Measurements from ENCODE around the gene DCXR. TPM values are rescaled to one million over a fixed set of nuclear protein-coding genes. Genes with fewer than 3 reads are reported as not detected.

Gene DCXR
- total and polyA plus RNA-seq, 2 of the 13 experiments (the other 11 are each of a cell fraction or from before 2014, with no cell fraction given) = 287 to 311 TPM

DNA sequence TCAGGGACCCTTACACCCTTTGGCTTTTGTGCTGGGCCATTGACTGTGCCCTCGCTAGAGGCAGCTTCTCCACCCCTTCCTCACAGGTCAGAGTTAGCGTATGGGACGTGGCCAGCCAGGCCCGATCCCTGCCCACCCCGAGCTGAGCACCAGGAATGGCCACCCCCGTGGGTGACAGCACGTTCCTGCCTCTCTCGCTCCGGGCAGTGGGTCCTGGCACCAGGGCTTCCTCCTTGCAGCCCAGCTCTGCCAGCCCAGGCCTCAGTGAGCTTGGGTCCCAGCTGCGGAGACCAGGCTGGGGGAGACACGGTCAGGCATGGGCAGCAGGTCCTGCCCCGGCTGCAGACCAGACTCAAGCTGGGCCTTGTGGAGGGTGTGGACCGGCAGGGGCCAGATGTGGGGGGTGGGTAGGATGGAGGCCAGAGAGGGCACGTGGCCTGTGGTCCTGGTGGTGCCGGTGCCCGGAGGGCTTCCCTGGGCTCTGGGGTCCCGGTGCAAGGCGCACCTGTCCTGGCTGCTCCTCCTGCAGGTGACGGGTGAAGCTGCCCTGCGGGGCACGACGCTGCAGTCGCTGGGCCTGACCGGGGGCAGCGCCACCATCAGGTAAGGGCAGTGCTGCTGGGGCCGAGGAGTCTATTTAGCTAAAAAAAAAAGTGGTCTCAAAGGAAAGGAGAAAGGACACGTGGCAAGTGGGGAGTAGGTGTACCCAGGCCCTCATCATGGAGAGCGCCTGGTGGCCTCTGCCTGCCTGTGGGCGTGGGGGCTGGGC lies 41.9 kb downstream of the DCXR start (continued):
- TF ChIP-seq ARID5B (CRISPR knock-in tag; IDR thresholded peaks at IDR 0.05) (peak; percentile 8; the same call in 1 of the 2 replicates), MEIS2 (CRISPR knock-in tag; IDR thresholded peaks at IDR 0.05) (peak; percentile 45; the same call in 1 of the 2 replicates), ZNF326 (CRISPR knock-in tag; IDR thresholded peaks at IDR 0.05; ENCODE audit: borderline replicate concordance) (peak; percentile 81; the same call in 1 of the 2 replicates), MAFF (IDR thresholded peaks at IDR 0.05; ENCODE audit: low read depth, low read length) (no peak), AHR (CRISPR knock-in tag; IDR thresholded peaks at IDR 0.05) (peak; percentile 52; the same call in 1 of the 2 replicates), RAD51 (IDR thresholded peaks at IDR 0.05; ENCODE audit: borderline replicate concordance) (no peak), ZNF672 (CRISPR knock-in tag; IDR thresholded peaks at IDR 0.05) (no peak), SIN3B (IDR thresholded peaks at IDR 0.05; ENCODE audit: low read length) (no peak), ZNF224 (CRISPR knock-in tag; IDR thresholded peaks at IDR 0.05) (peak; percentile 79; the same call in 1 of the 2 replicates), CENPT (CRISPR knock-in tag; IDR thresholded peaks at IDR 0.05; ENCODE audit: low read depth) (peak; percentile 94), DRAP1 (CRISPR knock-in tag; IDR thresholded peaks at IDR 0.05) (peak; percentile 30; the same call in 1 of the 2 replicates), FLYWCH1 (CRISPR knock-in tag; IDR thresholded peaks at IDR 0.05) (no peak), NFKBIZ (CRISPR knock-in tag; IDR thresholded peaks at IDR 0.05) (no peak), ZNF264 (CRISPR knock-in tag; IDR thresholded peaks at IDR 0.05) (no peak)
- TF ChIP-seq, protein P1, sequence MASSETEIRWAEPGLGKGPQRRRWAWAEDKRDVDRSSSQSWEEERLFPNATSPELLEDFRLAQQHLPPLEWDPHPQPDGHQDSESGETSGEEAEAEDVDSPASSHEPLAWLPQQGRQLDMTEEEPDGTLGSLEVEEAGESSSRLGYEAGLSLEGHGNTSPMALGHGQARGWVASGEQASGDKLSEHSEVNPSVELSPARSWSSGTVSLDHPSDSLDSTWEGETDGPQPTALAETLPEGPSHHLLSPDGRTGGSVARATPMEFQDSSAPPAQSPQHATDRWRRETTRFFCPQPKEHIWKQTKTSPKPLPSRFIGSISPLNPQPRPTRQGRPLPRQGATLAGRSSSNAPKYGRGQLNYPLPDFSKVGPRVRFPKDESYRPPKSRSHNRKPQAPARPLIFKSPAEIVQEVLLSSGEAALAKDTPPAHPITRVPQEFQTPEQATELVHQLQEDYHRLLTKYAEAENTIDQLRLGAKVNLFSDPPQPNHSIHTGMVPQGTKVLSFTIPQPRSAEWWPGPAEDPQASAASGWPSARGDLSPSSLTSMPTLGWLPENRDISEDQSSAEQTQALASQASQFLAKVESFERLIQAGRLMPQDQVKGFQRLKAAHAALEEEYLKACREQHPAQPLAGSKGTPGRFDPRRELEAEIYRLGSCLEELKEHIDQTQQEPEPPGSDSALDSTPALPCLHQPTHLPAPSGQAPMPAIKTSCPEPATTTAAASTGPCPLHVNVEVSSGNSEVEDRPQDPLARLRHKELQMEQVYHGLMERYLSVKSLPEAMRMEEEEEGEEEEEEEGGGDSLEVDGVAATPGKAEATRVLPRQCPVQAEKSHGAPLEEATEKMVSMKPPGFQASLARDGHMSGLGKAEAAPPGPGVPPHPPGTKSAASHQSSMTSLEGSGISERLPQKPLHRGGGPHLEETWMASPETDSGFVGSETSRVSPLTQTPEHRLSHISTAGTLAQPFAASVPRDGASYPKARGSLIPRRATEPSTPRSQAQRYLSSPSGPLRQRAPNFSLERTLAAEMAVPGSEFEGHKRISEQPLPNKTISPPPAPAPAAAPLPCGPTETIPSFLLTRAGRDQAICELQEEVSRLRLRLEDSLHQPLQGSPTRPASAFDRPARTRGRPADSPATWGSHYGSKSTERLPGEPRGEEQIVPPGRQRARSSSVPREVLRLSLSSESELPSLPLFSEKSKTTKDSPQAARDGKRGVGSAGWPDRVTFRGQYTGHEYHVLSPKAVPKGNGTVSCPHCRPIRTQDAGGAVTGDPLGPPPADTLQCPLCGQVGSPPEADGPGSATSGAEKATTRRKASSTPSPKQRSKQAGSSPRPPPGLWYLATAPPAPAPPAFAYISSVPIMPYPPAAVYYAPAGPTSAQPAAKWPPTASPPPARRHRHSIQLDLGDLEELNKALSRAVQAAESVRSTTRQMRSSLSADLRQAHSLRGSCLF (CRISPR knock-in tag; IDR thresholded peaks at IDR 0.05; ENCODE audit: borderline replicate concordance) = no peak
- TF ChIP-seq, protein P2, sequence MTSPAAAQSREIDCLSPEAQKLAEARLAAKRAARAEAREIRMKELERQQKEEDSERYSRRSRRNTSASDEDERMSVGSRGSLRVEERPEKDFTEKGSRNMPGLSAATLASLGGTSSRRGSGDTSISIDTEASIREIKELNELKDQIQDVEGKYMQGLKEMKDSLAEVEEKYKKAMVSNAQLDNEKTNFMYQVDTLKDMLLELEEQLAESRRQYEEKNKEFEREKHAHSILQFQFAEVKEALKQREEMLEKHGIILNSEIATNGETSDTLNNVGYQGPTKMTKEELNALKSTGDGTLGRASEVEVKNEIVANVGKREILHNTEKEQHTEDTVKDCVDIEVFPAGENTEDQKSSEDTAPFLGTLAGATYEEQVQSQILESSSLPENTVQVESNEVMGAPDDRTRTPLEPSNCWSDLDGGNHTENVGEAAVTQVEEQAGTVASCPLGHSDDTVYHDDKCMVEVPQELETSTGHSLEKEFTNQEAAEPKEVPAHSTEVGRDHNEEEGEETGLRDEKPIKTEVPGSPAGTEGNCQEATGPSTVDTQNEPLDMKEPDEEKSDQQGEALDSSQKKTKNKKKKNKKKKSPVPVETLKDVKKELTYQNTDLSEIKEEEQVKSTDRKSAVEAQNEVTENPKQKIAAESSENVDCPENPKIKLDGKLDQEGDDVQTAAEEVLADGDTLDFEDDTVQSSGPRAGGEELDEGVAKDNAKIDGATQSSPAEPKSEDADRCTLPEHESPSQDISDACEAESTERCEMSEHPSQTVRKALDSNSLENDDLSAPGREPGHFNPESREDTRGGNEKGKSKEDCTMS (CRISPR knock-in tag; conservative IDR thresholded peaks at IDR 0.05) = no peak; the same call in 1 of the 2 replicates
